Measurements from ENCODE around the gene SKAP1.

DNA sequence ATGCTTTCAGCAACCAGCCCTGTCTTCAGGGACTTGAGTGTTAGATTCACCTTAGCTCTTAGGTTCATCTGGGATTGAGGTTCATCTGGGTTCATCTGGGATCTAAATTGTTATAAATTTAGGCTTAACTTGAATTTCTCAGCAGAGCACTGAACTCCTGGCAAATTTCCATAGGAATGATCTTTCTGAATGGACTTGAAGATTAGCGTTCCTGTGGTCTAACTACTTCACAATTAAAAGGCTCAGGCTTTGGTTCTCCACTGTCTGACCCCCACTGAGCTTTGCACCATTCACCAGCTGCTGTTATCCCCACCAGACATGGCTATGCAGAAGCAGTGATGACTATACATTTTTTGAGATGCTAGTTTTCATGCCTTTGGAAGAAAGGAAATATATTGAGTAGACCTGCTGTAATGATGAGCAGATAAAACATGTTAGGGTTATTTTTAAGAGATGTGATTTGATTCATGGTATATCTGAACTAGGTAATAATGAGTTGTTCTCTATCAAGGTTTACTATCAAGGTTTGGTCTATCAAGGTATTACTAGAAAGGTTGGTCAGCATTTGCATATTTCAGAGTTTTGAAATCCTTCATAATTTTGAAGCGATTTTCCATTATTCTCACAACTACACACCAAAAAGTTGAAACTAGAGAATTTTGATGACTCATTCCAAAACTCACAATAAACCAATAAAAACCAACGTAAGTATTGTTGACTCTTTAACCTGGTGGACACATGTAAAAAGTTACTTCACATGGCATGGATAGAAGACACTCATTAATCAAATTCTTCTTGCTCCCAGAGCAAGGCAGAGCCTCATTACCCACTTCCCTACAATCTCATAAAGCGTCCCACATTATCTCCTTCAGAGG is 250.7 kb downstream of the SKAP1 start:
- no peak for TF ChIP-seq POLR2A (IDR thresholded peaks at IDR 0.05)
- TF ChIP-seq, protein P1, sequence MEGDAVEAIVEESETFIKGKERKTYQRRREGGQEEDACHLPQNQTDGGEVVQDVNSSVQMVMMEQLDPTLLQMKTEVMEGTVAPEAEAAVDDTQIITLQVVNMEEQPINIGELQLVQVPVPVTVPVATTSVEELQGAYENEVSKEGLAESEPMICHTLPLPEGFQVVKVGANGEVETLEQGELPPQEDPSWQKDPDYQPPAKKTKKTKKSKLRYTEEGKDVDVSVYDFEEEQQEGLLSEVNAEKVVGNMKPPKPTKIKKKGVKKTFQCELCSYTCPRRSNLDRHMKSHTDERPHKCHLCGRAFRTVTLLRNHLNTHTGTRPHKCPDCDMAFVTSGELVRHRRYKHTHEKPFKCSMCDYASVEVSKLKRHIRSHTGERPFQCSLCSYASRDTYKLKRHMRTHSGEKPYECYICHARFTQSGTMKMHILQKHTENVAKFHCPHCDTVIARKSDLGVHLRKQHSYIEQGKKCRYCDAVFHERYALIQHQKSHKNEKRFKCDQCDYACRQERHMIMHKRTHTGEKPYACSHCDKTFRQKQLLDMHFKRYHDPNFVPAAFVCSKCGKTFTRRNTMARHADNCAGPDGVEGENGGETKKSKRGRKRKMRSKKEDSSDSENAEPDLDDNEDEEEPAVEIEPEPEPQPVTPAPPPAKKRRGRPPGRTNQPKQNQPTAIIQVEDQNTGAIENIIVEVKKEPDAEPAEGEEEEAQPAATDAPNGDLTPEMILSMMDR (IDR thresholded peaks at IDR 0.05), result no peak
